Activated CD8-positive, alpha-beta memory T cell treated with anti-CD3 and anti-CD28 coated beads, Interleukin-2, amount 50 U/mL, for 24 hours (primary cell): ENCODE measurements around the gene LDAH.

Experiments used
- DNase-seq: peaks from one replicate; pipeline ENCODE4 v3.0.0-alpha.2; 2020; ENCODE audit errors: extremely low read depth

Gene LDAH

GRCh38 chr2:20781656-20782265 is 41.1 kb downstream of the LDAH start:
- no peak for DNase-seq

DNA sequence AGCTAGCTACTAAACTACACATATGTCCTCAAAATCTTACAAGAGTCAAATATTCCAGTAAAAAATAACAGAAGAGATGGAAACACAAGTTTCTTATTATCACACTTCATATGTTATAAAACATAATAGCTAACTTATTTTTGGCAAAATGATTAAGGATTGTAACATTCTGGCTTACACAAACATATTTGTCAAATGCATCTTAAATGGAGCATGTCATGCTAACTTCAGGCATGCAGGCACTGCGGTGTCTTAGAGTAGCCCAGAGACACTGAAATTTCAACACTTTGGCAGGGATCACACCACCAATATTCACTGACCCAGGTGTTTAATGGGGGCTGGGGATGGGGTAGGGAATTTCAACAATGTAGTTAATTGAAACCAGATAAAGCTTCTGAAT is 51.6 kb downstream of the LDAH start:
- DNase-seq, result no peak

DNA sequence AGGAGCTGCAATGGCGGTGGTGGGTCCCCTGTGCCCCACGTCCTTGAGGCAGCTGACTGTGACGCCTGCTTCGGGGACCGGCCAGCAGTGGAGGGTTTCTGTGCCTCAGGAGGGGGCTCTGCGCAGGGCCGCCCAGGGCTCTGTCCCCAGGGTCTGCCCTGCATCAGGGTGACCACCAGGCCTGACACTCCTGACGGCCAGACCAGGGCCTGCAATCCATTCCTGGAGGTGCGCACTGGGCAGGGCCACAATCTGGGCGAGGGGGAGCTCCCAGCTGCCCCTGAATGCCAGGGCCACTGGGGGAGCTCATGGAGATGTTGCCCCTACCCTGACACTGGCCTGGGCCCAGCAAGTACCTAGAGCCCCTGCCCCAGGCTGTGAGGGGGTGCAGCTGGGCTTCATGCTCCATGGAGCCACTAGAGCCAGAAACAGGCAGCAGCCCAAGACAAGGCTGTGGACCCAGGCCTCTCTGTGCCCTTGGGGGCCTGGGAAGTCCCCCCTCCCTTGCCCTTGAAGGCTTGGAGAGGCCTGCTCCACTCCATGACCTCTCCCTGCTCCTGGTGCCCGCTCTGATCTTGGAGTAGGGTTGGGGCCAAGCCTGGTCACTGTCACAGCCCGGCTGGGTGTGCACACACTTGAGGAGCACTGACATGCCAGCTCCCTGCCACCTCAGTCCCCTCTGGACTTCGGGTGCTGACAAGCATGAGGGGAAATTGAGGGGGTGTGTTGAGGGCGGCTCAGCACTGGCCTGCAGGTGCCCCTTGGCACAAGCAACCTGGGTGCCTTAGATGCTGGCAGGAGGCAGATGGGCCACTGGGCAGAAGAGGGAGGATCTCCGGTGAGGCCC is 55.9 kb downstream of the LDAH start:
- no peak for DNase-seq

GRCh38 chr2:20766213-20766612 is 56.7 kb downstream of the LDAH start:
- DNase-seq, result no peak

- DNase-seq, result no peak
These were observed 59.8 kb downstream of the LDAH start for GRCh38 chr2:20762945-20763683.

- no peak for DNase-seq
These were observed 63.4 kb downstream of the LDAH start for GRCh38 chr2:20759487-20759886.

DNA sequence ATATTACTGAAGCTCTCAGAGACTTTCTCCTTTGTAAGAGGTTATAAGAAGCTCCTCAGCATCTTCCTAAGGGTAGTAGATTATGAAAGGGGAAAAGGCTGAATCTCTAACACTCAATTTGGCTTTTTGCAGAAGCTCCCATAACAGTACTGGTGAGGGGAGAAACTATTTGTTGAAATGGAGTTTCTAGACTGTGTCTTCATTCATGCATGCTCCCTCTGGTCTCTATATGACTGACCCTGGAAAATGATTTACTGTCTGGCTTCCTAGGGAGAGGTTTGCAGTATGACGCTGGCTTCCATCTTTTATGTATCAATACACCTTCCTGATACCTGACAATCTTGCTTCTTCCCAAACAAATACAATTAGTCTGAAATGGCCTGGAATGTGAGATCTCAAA is 63.9 kb downstream of the LDAH start:
- no peak for DNase-seq

DNA sequence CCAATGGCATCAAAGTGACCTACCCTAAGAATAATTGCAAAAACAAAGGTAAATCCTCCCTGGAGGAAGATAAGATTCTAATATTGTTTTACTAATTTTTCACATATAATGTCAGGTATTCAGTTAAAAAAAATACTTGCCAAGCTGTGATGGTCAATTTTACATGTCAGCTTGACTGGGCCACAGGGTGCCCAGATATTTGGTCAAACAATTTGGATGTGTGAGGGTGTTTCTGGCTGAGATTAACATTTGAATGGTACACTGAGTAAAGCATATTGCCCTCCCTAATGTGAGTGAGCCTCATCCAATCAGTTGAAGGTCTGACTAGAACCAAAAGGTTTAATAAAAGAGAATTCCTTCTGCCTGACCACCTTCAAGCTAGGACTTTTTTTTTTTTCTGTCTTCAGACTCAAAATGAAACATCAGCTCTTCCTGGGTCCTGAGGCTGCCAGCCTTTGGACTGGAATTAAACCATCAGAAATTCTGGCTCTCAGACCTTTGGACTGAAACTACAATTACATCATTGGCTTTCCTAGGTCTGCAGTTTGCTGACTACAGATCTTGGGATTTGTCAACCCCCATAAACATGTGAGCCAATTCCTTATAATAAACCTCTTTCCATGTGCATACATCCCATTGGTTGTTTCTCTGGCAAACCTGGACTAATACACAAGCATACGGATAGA is 65.4 kb downstream of the LDAH start:
- DNase-seq, result no peak

DNA sequence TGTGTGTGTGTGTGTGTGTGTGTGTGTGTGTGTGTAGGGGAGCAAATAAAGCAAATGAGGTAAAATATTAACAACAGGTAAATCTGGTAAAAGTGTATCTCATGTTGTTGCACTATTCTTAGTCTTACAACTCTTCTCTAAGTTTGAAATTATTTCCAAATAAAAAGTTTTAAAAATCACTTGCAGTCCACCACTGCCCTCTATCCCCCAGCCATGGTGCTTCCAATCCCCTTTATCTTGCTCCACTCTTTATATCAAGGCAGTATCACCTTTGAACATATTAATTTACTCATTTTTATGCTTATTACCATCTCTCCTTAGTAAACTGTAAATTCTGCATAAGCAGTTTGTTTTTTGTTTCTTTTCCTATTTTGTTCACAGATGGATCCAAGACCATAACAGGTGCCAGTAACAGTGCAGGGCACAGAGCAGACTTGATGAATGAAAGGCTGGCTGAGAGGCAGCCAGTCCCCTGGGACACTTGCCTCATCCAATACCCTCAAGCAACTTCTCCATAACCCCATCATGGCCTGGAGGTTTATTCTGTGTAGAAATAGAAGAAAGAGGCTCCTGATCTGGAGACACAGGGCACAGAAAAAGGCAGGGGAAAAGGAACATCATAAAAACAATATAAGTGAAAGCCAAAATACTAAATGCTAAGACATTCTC is 67.6 kb downstream of the LDAH start:
- no peak for DNase-seq

- DNase-seq, result no peak
These were observed 70.6 kb downstream of the LDAH start for GRCh38 chr2:20752293-20752692.

- DNase-seq, result no peak
These were observed 75.6 kb downstream of the LDAH start for GRCh38 chr2:20747317-20747716.

DNA sequence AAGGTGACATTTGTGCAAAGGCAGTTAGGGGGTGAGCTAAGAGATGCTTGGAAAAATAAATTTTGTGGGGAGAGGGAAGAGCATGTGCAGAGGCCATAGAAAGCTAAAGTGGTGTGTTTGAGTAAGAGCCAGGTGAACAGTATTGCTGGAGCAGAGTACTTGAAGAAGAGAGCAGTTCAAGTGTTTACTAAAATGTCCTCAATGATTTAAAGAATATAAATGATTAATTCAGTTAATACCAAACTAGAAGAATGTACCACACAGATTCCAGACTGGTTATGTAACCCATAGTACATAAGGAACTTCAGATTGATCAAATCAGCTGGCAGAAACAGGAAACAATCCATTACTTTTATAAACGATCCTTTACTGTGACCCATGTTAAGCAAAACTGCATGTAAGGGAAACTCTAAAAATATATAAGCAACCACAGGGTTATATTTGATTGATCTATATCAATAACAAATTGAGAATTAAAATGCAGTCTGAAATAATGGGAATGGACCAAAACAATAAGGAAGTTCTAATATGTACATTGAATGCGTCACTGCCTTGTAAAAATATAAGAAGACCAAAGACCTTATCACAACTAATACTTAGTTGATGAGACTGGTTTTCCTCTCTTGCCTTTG is 76.9 kb downstream of the LDAH start:
- no peak for DNase-seq

DNA sequence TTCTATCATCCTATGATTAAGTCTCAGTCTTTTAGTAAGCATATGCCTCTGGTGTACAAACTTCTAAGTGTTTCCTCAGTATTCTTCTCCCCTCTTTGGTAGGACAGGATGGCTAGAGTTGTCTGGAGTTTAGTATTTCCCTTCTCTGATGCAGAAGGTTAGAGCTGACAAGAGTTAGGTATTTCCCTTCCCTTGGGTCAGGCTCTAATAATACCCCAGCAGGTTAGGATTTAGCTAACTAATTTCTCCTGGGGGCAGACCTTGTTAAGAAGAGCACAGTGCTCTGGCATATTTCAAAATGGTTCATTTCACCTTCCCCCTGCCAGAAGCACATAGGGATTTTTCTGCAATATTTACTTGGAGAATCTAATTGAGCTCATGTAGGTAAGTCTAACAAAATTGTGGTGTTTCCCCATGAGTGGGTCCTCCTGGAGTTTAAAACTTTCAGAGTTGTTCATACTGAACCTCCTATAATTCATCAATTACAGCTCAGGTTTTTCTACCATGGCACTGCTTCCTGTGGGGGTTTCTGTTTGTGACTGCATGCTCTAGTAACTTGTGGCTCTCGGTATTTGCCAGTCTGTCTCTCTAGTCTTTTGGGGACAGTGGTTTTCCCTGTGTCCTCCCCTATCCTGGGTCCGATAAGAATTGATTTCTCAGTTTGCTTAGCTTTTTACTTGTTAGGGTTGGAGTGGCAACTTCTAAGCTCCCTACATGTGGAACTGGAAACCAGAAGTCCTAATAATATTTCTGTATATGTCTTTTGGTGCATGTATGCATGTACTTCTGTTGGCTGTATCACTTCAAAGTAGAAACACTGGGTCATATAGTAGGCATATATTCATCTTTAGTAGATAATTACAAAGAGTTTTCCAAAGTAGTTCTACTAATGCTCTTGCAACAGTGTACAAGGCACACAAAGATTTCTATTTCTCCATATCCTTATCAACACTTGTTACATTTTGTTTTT is 78.2 kb downstream of the LDAH start:
- DNase-seq, result no peak

- DNase-seq, result no peak
These were observed 84.1 kb downstream of the LDAH start for GRCh38 chr2:20738772-20739171.

GRCh38 chr2:20737505-20737904 is 85.4 kb downstream of the LDAH start:
- DNase-seq, result no peak

DNA sequence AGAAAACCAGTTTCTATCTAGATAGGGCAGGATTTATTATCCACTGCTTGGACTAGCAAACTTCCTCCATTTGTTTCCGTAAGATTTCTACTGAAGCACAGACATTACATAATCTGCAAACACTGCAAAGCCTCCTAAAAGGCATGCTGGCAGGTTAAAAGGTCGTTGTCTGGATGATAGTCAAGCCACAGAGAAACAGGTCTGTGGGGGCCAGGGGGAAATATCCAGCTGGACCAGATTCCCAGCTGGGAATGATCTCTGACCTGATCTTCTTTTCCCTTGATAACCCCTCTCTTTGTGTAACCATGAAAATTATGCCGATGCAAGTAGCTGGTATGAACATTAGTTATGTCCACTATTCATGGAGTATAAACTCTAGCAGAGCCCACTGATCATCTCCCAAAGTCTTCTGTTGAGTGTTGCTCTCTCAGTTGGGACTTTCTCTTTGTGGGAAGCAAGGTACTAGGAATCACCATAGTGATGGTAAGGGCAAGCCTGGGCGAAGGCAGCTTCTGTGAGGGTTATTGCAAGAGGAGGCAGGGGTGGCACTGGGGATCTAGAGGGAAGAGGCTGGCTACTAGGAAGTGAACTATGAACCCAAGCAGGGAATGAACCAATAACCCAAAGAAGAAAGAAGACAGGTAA is 94.7 kb downstream of the LDAH start:
- DNase-seq, result no peak

DNA sequence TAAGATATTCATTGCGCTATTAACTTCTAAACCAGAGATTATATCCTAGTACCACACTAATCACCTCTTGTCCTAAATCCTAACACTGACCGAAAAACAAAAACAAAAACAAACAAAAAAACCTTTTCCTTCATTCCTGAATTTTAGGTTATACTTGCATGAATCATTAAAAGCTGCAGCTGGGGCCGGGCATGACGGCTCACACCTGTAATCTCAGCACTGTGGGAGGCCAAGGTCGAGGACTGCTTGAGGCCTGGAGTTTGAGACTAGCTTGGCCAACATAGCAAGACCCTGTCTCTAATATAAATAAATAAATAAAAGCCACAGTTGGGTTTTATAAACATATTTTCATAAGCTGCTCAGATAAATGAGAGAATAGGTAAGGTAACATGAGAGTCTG is 96.0 kb downstream of the LDAH start:
- DNase-seq, result no peak

GRCh38 chr2:20725782-20726181 is 97.1 kb downstream of the LDAH start:
- no peak for DNase-seq

DNA sequence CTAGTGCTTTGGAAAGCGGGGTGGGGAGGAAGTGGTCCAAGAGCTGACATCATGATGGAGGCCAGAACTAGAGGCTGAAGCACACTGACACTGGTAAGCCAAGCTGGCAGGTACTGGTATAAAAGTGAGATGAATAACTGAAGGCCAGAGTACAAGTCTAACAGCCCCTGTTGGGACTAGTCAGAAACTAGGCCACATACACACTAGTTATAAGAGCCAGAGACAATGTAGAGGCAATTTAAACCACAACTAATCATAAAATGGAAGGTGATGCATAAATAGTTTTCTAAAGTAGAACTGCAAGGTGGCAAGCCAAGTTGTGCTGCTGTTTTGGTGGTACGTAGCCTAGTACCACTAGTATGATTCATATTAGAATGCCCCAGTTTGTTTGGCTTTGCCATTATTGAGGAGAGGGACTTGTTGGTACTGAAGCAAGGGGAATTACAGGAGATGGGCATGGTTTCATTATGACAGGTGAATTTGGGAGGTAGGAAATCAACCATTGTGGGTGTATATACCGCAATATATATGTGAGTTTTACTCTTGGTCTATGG is 98.3 kb downstream of the LDAH start:
- DNase-seq, result no peak
